NCI-H510A treated with DMSO at 0.1 percent for 48 hours (cell line): ENCODE results near the gene ARHGEF10L.
A peak's percentile ranks its signal among the peaks of the same experiment; 100 is the strongest.

Experiments used
- DNase-seq: peaks from one replicate; lab custom pipeline; 2025; lab: John Stamatoyannopoulos, UW

ARHGEF10L gene

GRCh38 chr1:17661546-17662157 is 122.2 kb downstream of the ARHGEF10L start:
- DNase-seq, result peak; percentile 43

GRCh38 chr1:17662296-17662695 is 122.8 kb downstream of the ARHGEF10L start:
- no peak for DNase-seq

GRCh38 chr1:17662786-17663185 is 123.3 kb downstream of the ARHGEF10L start:
- DNase-seq, result no peak

GRCh38 chr1:17663646-17664045 is 124.1 kb downstream of the ARHGEF10L start:
- no peak for DNase-seq

GRCh38 chr1:17664322-17664721 is 124.8 kb downstream of the ARHGEF10L start:
- DNase-seq, result no peak

- DNase-seq, result no peak
Observed at GRCh38 chr1:17665054-17665453, 125.6 kb downstream of the ARHGEF10L start.

- DNase-seq, result peak; percentile 24
Observed at GRCh38 chr1:17665950-17666720, 126.6 kb downstream of the ARHGEF10L start.

GRCh38 chr1:17667641-17668040 is 128.1 kb downstream of the ARHGEF10L start:
- DNase-seq, result no peak

- no peak for DNase-seq
Observed at GRCh38 chr1:17668195-17668594, 128.7 kb downstream of the ARHGEF10L start.

GRCh38 chr1:17668624-17669175 is 129.2 kb downstream of the ARHGEF10L start:
- no peak for DNase-seq

- no peak for DNase-seq
Observed at GRCh38 chr1:17669305-17669704, 129.8 kb downstream of the ARHGEF10L start.

GRCh38 chr1:17669866-17670451 is 130.5 kb downstream of the ARHGEF10L start:
- no peak for DNase-seq

- DNase-seq, result no peak
Observed at GRCh38 chr1:17670587-17671313, 131.3 kb downstream of the ARHGEF10L start.

- no peak for DNase-seq
Observed at GRCh38 chr1:17671314-17671705, 131.8 kb downstream of the ARHGEF10L start.

- no peak for DNase-seq
Observed at GRCh38 chr1:17671741-17672140, 132.2 kb downstream of the ARHGEF10L start.

GRCh38 chr1:17672226-17672625 is 132.7 kb downstream of the ARHGEF10L start:
- no peak for DNase-seq

GRCh38 chr1:17673329-17674072 is 134.0 kb downstream of the ARHGEF10L start:
- DNase-seq, result no peak

GRCh38 chr1:17674726-17675500 is 135.4 kb downstream of the ARHGEF10L start:
- DNase-seq, result no peak

GRCh38 chr1:17675744-17676143 is 136.2 kb downstream of the ARHGEF10L start:
- DNase-seq, result no peak

GRCh38 chr1:17676387-17677060 is 137.0 kb downstream of the ARHGEF10L start:
- DNase-seq, result no peak
